ENCODE results near the gene PCBP4. TPM values are rescaled to one million over a fixed set of nuclear protein-coding genes. Genes with fewer than 3 reads are reported as not detected.

PCBP4 gene
- total and polyA plus RNA-seq, 8 donors = 12.5 to 122 (median 30.0) TPM

GRCh38 chr3:51987568-51987967 is 20.3 kb upstream of the PCBP4 start:
- H3K4me3 ChIP-seq = no peak overlapping the region
- TF ChIP-seq POLR2AphosphoS5 (IDR thresholded peaks at IDR 0.05) (no peak), EP300 (IDR thresholded peaks at IDR 0.05) (no peak), POLR2A (IDR thresholded peaks at IDR 0.05) (no peak), CTCF (IDR thresholded peaks at IDR 0.05) (no peak)
- no peak overlapping the region for H3K27ac ChIP-seq
- DNase-seq = no peak
- WGBS, 5 donors = 86 to 94% (median 94%) methylated on average over 7 of the region's 7 CpGs
- intact Hi-C loops (cut with DNase I; ENCODE audit: low total_unique reads) = no loop called here
- peaks cover 7 to 16% (median 15%) of the 10 kb centered on the region in 4 donors for H3K36me3 ChIP-seq
- H3K4me1 ChIP-seq = peaks cover 16 to 68% (median 42%) of the 10 kb centered on the region in 4 donors
- H3K27me3 ChIP-seq = no peaks in the 10 kb centered on the region
- no peaks in the 10 kb centered on the region for H3K9me3 ChIP-seq

- peak overlapping the region in 4 of 5 donors; percentile 10 to 62 (median 24) for H3K27ac ChIP-seq
- no peaks in the 10 kb centered on the region for H3K9me3 ChIP-seq
- peak; percentile 35 to 62 for DNase-seq
- 59 to 76% (median 67%) methylated on average over 6 to 12 of the region's 12 CpGs for WGBS, 5 donors
- intact Hi-C loops (cut with DNase I; ENCODE audit: low total_unique reads) = no loop called here
- H3K4me1 ChIP-seq = peaks cover 24 to 70% (median 47%) of the 10 kb centered on the region in 4 donors
- no peaks in the 10 kb centered on the region for H3K27me3 ChIP-seq
- peaks cover 0 to 3% (median 2%) of the 10 kb centered on the region in 4 donors for H3K36me3 ChIP-seq
- no peak for TF ChIP-seq EP300 (IDR thresholded peaks at IDR 0.05)
- TF ChIP-seq CTCF (IDR thresholded peaks at IDR 0.05) = no peak
- no peak for TF ChIP-seq POLR2A (IDR thresholded peaks at IDR 0.05)
- TF ChIP-seq POLR2AphosphoS5 (IDR thresholded peaks at IDR 0.05) = no peak
- no peak overlapping the region for H3K4me3 ChIP-seq
These were observed 19.0 kb upstream of the PCBP4 start for GRCh38 chr3:51986010-51986947.

- H3K27ac ChIP-seq = peak overlapping the region in 3 of 5 donors; percentile 23 to 93 (median 62)
- intact Hi-C loops (cut with DNase I; ENCODE audit: low total_unique reads) = no loop called here
- H3K4me3 ChIP-seq = no peak overlapping the region
These were observed 17.8 kb upstream of the PCBP4 start for GRCh38 chr3:51985063-51985462.

More at GRCh38 chr3:51985063-51985462, 17.8 kb upstream of the PCBP4 start:
- Histone ChIP-seq H3K9me3 (no peaks in the 10 kb centered on the region), H3K36me3 (peaks cover 0 to 9% (median 2%) of the 10 kb centered on the region in 4 donors), H3K27me3 (no peaks in the 10 kb centered on the region), H3K4me1 (peaks cover 24 to 68% (median 43%) of the 10 kb centered on the region in 4 donors)
- DNase-seq = no peak
- TF ChIP-seq EP300 (IDR thresholded peaks at IDR 0.05) (no peak), POLR2A (IDR thresholded peaks at IDR 0.05) (no peak), CTCF (IDR thresholded peaks at IDR 0.05) (no peak), POLR2AphosphoS5 (IDR thresholded peaks at IDR 0.05) (no peak)
- WGBS, 5 donors = 86 to 93% (median 91%) methylated on average over 6 of the region's 6 CpGs
